ENCODE results near the gene IGFBP1. TPM values are rescaled to one million over a fixed set of nuclear protein-coding genes. Genes with fewer than 3 reads are reported as not detected.
A peak's percentile ranks its signal among the peaks of the same experiment; 100 is the strongest.

The IGFBP1 gene
- total and polyA plus RNA-seq, 2 of the 13 experiments (the other 11 are each of a cell fraction or from before 2014, with no cell fraction given), result 5.4 to 885 TPM

GRCh38 chr7:45891462-45892402, 3.4 kb downstream of the IGFBP1 start (continued):
- TF ChIP-seq ZNF790 (CRISPR knock-in tag; IDR thresholded peaks at IDR 0.05; ENCODE audit: borderline replicate concordance), result 0 out of 2 replicates have a peak, but pooled peaks have one; percentile 41
- TF ChIP-seq RFXAP (CRISPR knock-in tag; IDR thresholded peaks at IDR 0.05; ENCODE audit: borderline replicate concordance), result no peak; the same call in 1 of the 2 replicates
- no peak for TF ChIP-seq KMT2A (CRISPR knock-in tag; IDR thresholded peaks at IDR 0.05)
- 0 out of 2 replicates have a peak, but pooled peaks have one; percentile 9 for TF ChIP-seq ZHX2 (IDR thresholded peaks at IDR 0.05; ENCODE audit: low read depth)
- no peak for TF ChIP-seq ZHX2 (CRISPR knock-in tag; IDR thresholded peaks at IDR 0.05; ENCODE audit: borderline replicate concordance)
- peak; percentile 51 for TF ChIP-seq CBX1 (IDR thresholded peaks at IDR 0.05; ENCODE audit: low read depth)
- peak; percentile 68; the same call in 1 of the 2 replicates for TF ChIP-seq ZNF891 (CRISPR knock-in tag; IDR thresholded peaks at IDR 0.05)
- no peak for TF ChIP-seq ZNF33A (CRISPR knock-in tag; IDR thresholded peaks at IDR 0.05; ENCODE audit: borderline replicate concordance)
- TF ChIP-seq ISX (CRISPR knock-in tag; conservative IDR thresholded peaks at IDR 0.05), result 0 out of 2 replicates have a peak, but pooled peaks have one; percentile 42
- TF ChIP-seq U2AF2 (IDR thresholded peaks at IDR 0.05; ENCODE audit: low read depth, low read length), result no peak
- peak; percentile 42; the same call in 1 of the 2 replicates for TF ChIP-seq THAP11 (CRISPR knock-in tag; IDR thresholded peaks at IDR 0.05)
- TF ChIP-seq RFX3 (CRISPR knock-in tag; IDR thresholded peaks at IDR 0.05), result no peak
- peak in 1 of 2 experiments; percentile 7; a peak in 1 of 4 replicates for TF ChIP-seq EP300 (IDR thresholded peaks at IDR 0.05; ENCODE audit: low read depth in 2 of 2, low read length in 2 of 2)
- TF ChIP-seq EP300 (CRISPR knock-in tag; IDR thresholded peaks at IDR 0.05; ENCODE audit: borderline replicate concordance), result no peak
- TF ChIP-seq, protein P1, sequence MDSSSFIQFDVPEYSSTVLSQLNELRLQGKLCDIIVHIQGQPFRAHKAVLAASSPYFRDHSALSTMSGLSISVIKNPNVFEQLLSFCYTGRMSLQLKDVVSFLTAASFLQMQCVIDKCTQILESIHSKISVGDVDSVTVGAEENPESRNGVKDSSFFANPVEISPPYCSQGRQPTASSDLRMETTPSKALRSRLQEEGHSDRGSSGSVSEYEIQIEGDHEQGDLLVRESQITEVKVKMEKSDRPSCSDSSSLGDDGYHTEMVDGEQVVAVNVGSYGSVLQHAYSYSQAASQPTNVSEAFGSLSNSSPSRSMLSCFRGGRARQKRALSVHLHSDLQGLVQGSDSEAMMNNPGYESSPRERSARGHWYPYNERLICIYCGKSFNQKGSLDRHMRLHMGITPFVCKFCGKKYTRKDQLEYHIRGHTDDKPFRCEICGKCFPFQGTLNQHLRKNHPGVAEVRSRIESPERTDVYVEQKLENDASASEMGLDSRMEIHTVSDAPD (CRISPR knock-in tag; IDR thresholded peaks at IDR 0.05), result peak; percentile 5; the same call in 1 of the 2 replicates
- peak; percentile 52 for TF ChIP-seq SP4 (CRISPR knock-in tag; IDR thresholded peaks at IDR 0.05)
- TF ChIP-seq SIN3A (IDR thresholded peaks at IDR 0.05; ENCODE audit: borderline replicate concordance, low read depth, low read length), result 0 out of 2 replicates have a peak, but pooled peaks have one; percentile 42
- peak; percentile 100 for TF ChIP-seq SSRP1 (CRISPR knock-in tag; IDR thresholded peaks at IDR 0.05)
- TF ChIP-seq DNMT1 (CRISPR knock-in tag; IDR thresholded peaks at IDR 0.05), result no peak
- TF ChIP-seq HES4 (CRISPR knock-in tag; IDR thresholded peaks at IDR 0.05; ENCODE audit: borderline replicate concordance), result 0 out of 2 replicates have a peak, but pooled peaks have one; percentile 21
- TF ChIP-seq SOX6 (IDR thresholded peaks at IDR 0.05), result no peak
- TF ChIP-seq SOX6 (CRISPR knock-in tag; IDR thresholded peaks at IDR 0.05), result peak; percentile 19; the same call in 1 of the 2 replicates

Data from HepG2 (cell line).